ENCODE measurements around the gene SELENOV.

DNA sequence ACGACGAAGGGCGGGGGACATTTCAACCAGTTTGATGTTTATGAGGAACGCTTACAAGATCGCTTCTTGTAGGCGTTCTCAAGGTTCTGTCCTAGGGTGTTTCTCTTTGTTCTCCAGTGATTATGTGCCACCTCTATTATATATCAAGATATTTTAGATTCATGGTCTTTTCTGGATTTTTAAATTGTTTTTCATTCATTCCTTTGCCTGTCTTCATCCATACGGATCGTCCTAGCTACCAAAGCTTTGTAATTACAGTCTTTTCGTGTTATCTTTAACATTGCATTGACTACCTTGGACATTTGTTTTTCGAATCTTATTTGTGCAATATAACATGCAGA, 25.4 kb downstream of the SELENOV start:
- TF ChIP-seq, protein P1, sequence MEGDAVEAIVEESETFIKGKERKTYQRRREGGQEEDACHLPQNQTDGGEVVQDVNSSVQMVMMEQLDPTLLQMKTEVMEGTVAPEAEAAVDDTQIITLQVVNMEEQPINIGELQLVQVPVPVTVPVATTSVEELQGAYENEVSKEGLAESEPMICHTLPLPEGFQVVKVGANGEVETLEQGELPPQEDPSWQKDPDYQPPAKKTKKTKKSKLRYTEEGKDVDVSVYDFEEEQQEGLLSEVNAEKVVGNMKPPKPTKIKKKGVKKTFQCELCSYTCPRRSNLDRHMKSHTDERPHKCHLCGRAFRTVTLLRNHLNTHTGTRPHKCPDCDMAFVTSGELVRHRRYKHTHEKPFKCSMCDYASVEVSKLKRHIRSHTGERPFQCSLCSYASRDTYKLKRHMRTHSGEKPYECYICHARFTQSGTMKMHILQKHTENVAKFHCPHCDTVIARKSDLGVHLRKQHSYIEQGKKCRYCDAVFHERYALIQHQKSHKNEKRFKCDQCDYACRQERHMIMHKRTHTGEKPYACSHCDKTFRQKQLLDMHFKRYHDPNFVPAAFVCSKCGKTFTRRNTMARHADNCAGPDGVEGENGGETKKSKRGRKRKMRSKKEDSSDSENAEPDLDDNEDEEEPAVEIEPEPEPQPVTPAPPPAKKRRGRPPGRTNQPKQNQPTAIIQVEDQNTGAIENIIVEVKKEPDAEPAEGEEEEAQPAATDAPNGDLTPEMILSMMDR (IDR thresholded peaks at IDR 0.05; ENCODE audit: low read depth, low read length, poor library complexity, severe bottlenecking), result no peak
- TF ChIP-seq EZH2phosphoT487 (IDR thresholded peaks at IDR 0.05; ENCODE audit: borderline replicate concordance, low read length), result no peak
